ENCODE measurements around the gene CCDC24. TPM values are rescaled to one million over a fixed set of nuclear protein-coding genes. Genes with fewer than 3 reads are reported as not detected.

Gene CCDC24
- 10 to 100 TPM in 3 of 4 donors, 1 to 10 TPM in 1; 5.8 to 35.1 (median 24.2) TPM for polyA plus RNA-seq
- long read RNA-seq, donor 1 = 0 reads
- long read RNA-seq, donor 2 = 0 reads
- long read RNA-seq, donor 3 = 0 reads
- long read RNA-seq, donor 4 = 0 reads
- long read RNA-seq, donor 5 = 0 reads
- long read RNA-seq, donor 6 = 0 reads
- long read RNA-seq, donor 7 = 0 reads
- long read RNA-seq, donor 8 = 0 reads
- long read RNA-seq, donor 9 = 0 reads
- long read RNA-seq, donor 10 = 0 reads

- DNase-seq (peak; percentile 85 to 89), FAIRE-seq (no peak)
- peaks cover 0 to 46% (median 4%) of the 10 kb centered on the region in 3 donors for H3K4me1 ChIP-seq (ENCODE audit: control insufficient read depth in 3 of 3, insufficient read depth in 2 of 3, low read depth in 1 of 3, low read length in 2 of 3)
- peaks cover 0 to 35% (median 0%) of the 10 kb centered on the region in 3 donors for H3K36me3 ChIP-seq (ENCODE audit: control insufficient read depth in 3 of 3, insufficient read depth in 2 of 3, low read depth in 1 of 3, low read length in 3 of 3)
- WGBS, 3 donors = 0 to 2% (median 1%) methylated on average over 47 to 66 of the region's 66 CpGs
- no peaks in the 10 kb centered on the region for H3K27me3 ChIP-seq (ENCODE audit: control insufficient read depth in 3 of 3, insufficient read depth in 3 of 3, low read length in 3 of 3)
- H3K27ac ChIP-seq (ENCODE audit: low read depth in 1 of 3, low read length in 2 of 3) = peak within 1 kb of the TSS; percentile 86 to 95 (median 87)
- H3K9me3 ChIP-seq (ENCODE audit: control insufficient read depth in 2 of 2, insufficient read depth in 1 of 2, low read depth in 1 of 2, low read length in 1 of 2) = no peaks in the 10 kb centered on the region
- peak within 1 kb of the TSS; percentile 49 to 67 (median 66) for H3K4me3 ChIP-seq (ENCODE audit: low read depth in 1 of 3, low read length in 3 of 3)
Observed at GRCh38 chr1:43991476-43992231, at the start of gene CCDC24. Gene CCDC24, plus strand, starts transcription at chr1:43991599. Its CDS starts 280 bp downstream, at chr1:43991879.

GRCh38 chr1:43942411-43942810 lies 49.0 kb upstream of the CCDC24 start:
- Histone ChIP-seq H3K4me3 (ENCODE audit: low read depth in 1 of 3, low read length in 3 of 3) (no peak overlapping the region), H3K27me3 (ENCODE audit: control insufficient read depth in 3 of 3, insufficient read depth in 3 of 3, low read length in 3 of 3) (no peaks in the 10 kb centered on the region), H3K27ac (ENCODE audit: low read depth in 1 of 3, low read length in 2 of 3) (no peak overlapping the region), H3K9me3 (ENCODE audit: control insufficient read depth in 2 of 2, insufficient read depth in 1 of 2, low read depth in 1 of 2, low read length in 1 of 2) (no peaks in the 10 kb centered on the region), H3K36me3 (ENCODE audit: control insufficient read depth in 3 of 3, insufficient read depth in 2 of 3, low read depth in 1 of 3, low read length in 3 of 3) (peaks cover 0 to 2% (median 2%) of the 10 kb centered on the region in 3 donors), H3K4me1 (ENCODE audit: control insufficient read depth in 3 of 3, insufficient read depth in 2 of 3, low read depth in 1 of 3, low read length in 2 of 3) (peaks cover 0 to 5% (median 2%) of the 10 kb centered on the region in 3 donors)
- WGBS, 3 donors = 89 to 97% (median 97%) methylated on average over 3 of the region's 3 CpGs
- no peak for DNase-seq
- FAIRE-seq = no peak

DNA sequence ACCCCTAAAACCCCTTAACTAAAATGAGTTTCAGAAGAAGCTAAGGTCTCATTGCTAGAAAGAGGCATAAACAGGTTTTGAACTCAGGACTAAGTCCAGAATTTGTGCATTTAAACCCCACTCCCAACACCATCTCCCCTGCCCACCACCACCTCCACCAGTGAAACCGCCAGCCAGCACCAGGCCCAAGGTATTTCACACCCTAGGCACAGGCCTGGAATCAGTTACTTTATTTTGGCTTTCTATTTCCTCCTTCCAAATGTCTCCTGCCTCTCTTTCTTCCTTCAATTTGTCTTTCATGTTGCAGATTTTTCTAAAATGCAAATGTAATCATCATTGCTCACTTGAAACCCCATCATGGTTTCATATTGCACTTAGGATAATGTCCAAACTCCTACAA lies 46.5 kb upstream of the CCDC24 start:
- DNase-seq = no peak
- no peak for FAIRE-seq
- 87 to 100% (median 96%) methylated on average over 1 of the region's 1 CpG for WGBS, 3 donors
- Histone ChIP-seq H3K27me3 (ENCODE audit: control insufficient read depth in 3 of 3, insufficient read depth in 3 of 3, low read length in 3 of 3) (no peaks in the 10 kb centered on the region), H3K4me1 (ENCODE audit: control insufficient read depth in 3 of 3, insufficient read depth in 2 of 3, low read depth in 1 of 3, low read length in 2 of 3) (peaks cover 0 to 19% (median 4%) of the 10 kb centered on the region in 3 donors), H3K4me3 (ENCODE audit: low read depth in 1 of 3, low read length in 3 of 3) (no peak overlapping the region), H3K36me3 (ENCODE audit: control insufficient read depth in 3 of 3, insufficient read depth in 2 of 3, low read depth in 1 of 3, low read length in 3 of 3) (peaks cover 0 to 11% (median 2%) of the 10 kb centered on the region in 3 donors), H3K9me3 (ENCODE audit: control insufficient read depth in 2 of 2, insufficient read depth in 1 of 2, low read depth in 1 of 2, low read length in 1 of 2) (no peaks in the 10 kb centered on the region), H3K27ac (ENCODE audit: low read depth in 1 of 3, low read length in 2 of 3) (no peak overlapping the region)

DNA sequence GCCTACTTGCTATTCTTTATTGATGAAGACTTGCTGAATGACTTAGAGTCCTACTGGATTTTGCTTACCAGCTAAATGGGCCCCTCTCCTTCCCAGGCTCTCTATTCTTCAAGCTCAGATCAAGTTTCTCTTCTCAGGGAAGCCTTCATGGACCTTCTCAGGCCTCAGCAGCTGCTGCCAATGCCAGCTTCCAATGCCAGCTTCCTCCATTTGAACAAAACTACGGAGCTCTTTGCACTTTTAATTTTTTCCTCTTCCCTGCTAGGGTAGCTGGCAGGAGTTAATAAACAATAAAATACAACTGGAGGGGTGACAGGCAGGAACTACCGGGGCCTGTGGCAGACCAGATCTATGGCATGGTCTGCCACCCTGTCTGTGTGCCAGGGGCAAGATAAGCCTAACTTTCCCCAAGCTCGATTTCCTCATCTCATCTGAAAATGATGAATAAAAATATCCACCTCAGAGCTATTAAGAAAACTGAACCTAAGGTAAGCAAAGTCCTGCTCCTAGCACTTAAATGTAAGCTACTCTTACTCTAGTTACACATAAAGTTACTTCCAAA lies 45.6 kb upstream of the CCDC24 start:
- Histone ChIP-seq H3K27ac (ENCODE audit: low read depth in 1 of 3, low read length in 2 of 3) (peak overlapping the region in 2 of 3 donors; percentile 29 to 99), H3K4me1 (ENCODE audit: control insufficient read depth in 3 of 3, insufficient read depth in 2 of 3, low read depth in 1 of 3, low read length in 2 of 3) (peaks cover 0 to 19% (median 4%) of the 10 kb centered on the region in 3 donors), H3K36me3 (ENCODE audit: control insufficient read depth in 3 of 3, insufficient read depth in 2 of 3, low read depth in 1 of 3, low read length in 3 of 3) (peaks cover 0 to 13% (median 2%) of the 10 kb centered on the region in 3 donors), H3K9me3 (ENCODE audit: control insufficient read depth in 2 of 2, insufficient read depth in 1 of 2, low read depth in 1 of 2, low read length in 1 of 2) (no peaks in the 10 kb centered on the region), H3K4me3 (ENCODE audit: low read depth in 1 of 3, low read length in 3 of 3) (peak overlapping the region in 2 of 3 donors; percentile 81), H3K27me3 (ENCODE audit: control insufficient read depth in 3 of 3, insufficient read depth in 3 of 3, low read length in 3 of 3) (no peaks in the 10 kb centered on the region)
- FAIRE-seq = no peak
- WGBS, 3 donors = 0 to 7% (median 3%) methylated on average over 3 of the region's 3 CpGs
- DNase-seq = no peak

DNA sequence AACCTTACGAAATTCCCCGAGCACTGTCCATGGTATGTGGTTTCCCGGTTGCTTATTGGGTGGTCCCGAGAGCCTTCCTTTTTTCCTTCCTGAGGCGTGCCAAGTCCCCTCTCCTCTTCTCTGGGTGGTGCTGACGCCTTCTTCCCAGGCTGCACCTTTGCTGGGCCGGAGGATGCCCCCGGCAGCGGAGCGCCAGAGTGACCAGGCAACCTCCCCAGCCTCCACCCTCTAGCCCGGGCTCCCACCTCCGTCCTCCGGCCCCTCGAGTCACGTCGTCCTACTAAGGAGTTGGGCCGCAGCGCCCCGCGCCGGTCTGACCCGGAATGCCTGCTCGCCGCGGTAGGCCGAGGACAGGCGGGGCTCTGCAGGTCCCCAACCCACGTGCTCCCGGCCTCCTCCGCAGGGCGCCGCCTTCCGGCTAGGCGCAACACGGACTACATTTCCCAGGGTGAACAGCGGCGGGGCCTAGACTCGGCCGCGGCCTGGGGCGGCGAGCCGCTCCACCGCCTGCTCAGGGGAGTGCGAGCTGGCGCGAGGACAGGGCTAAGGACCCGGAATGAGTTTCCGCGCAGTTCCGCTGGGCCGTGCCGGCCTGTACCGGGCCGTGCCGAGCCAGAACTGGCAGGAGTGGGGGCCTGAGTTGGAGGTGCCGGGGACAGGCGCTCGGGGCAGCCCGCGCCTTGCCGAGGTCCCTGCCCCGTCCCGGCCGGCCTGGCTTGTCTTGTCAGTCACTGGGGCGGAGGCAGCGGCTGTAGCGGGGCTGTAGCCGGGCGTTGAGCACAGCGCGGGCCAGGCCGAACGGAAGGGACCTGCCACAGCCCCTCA lies 45.0 kb upstream of the CCDC24 start, which contains the start of gene IPO13:
TSS of gene IPO13 (plus strand) at position 715 of the 825 bp plus-strand sequence. CDS start 651 bp downstream, outside the sequence.
- Histone ChIP-seq H3K27me3 (ENCODE audit: control insufficient read depth in 3 of 3, insufficient read depth in 3 of 3, low read length in 3 of 3) (no peaks in the 10 kb centered on the region), H3K9me3 (ENCODE audit: control insufficient read depth in 2 of 2, insufficient read depth in 1 of 2, low read depth in 1 of 2, low read length in 1 of 2) (no peaks in the 10 kb centered on the region), H3K27ac (ENCODE audit: low read depth in 1 of 3, low read length in 2 of 3) (peak within 1 kb of the TSS; percentile 73 to 99 (median 86)), H3K36me3 (ENCODE audit: control insufficient read depth in 3 of 3, insufficient read depth in 2 of 3, low read depth in 1 of 3, low read length in 3 of 3) (peaks cover 0 to 17% (median 2%) of the 10 kb centered on the region in 3 donors), H3K4me3 (ENCODE audit: low read depth in 1 of 3, low read length in 3 of 3) (peak within 1 kb of the TSS; percentile 55 to 81 (median 81)), H3K4me1 (ENCODE audit: control insufficient read depth in 3 of 3, insufficient read depth in 2 of 3, low read depth in 1 of 3, low read length in 2 of 3) (peaks cover 0 to 19% (median 4%) of the 10 kb centered on the region in 3 donors)
- peak; percentile 95 to 99 for DNase-seq
- 0 to 1% (median 1%) methylated on average over 50 to 74 of the region's 74 CpGs for WGBS, 3 donors
- FAIRE-seq = no peak

- FAIRE-seq = no peak
Observed at GRCh38 chr1:43947061-43947873, 44.1 kb upstream of the CCDC24 start.

GRCh38 chr1:43947874-43948437 lies 43.4 kb upstream of the CCDC24 start:
- peaks cover 0 to 19% (median 4%) of the 10 kb centered on the region in 3 donors for H3K4me1 ChIP-seq (ENCODE audit: control insufficient read depth in 3 of 3, insufficient read depth in 2 of 3, low read depth in 1 of 3, low read length in 2 of 3)
- FAIRE-seq = no peak
- no peak overlapping the region for H3K27ac ChIP-seq (ENCODE audit: low read depth in 1 of 3, low read length in 2 of 3)
- H3K27me3 ChIP-seq (ENCODE audit: control insufficient read depth in 3 of 3, insufficient read depth in 3 of 3, low read length in 3 of 3) = no peaks in the 10 kb centered on the region
- 12 to 30% (median 21%) methylated on average over 3 of the region's 3 CpGs for WGBS, 3 donors
- no peaks in the 10 kb centered on the region for H3K9me3 ChIP-seq (ENCODE audit: control insufficient read depth in 2 of 2, insufficient read depth in 1 of 2, low read depth in 1 of 2, low read length in 1 of 2)
- peak overlapping the region in 2 of 3 donors; percentile 81 for H3K4me3 ChIP-seq (ENCODE audit: low read depth in 1 of 3, low read length in 3 of 3)
- peak; percentile 22 to 24 for DNase-seq
- peaks cover 0 to 20% (median 2%) of the 10 kb centered on the region in 3 donors for H3K36me3 ChIP-seq (ENCODE audit: control insufficient read depth in 3 of 3, insufficient read depth in 2 of 3, low read depth in 1 of 3, low read length in 3 of 3)

More at GRCh38 chr1:43947061-43947873, 44.1 kb upstream of the CCDC24 start:
- H3K36me3 ChIP-seq (ENCODE audit: control insufficient read depth in 3 of 3, insufficient read depth in 2 of 3, low read depth in 1 of 3, low read length in 3 of 3) = peaks cover 0 to 17% (median 2%) of the 10 kb centered on the region in 3 donors
- no peak for DNase-seq
- H3K9me3 ChIP-seq (ENCODE audit: control insufficient read depth in 2 of 2, insufficient read depth in 1 of 2, low read depth in 1 of 2, low read length in 1 of 2) = no peaks in the 10 kb centered on the region
- 2 to 6% (median 5%) methylated on average over 25 to 27 of the region's 27 CpGs for WGBS, 3 donors
- peaks cover 0 to 19% (median 4%) of the 10 kb centered on the region in 3 donors for H3K4me1 ChIP-seq (ENCODE audit: control insufficient read depth in 3 of 3, insufficient read depth in 2 of 3, low read depth in 1 of 3, low read length in 2 of 3)
- H3K4me3 ChIP-seq (ENCODE audit: low read depth in 1 of 3, low read length in 3 of 3) = peak overlapping the region; percentile 55 to 81 (median 81)
- H3K27ac ChIP-seq (ENCODE audit: low read depth in 1 of 3, low read length in 2 of 3) = peak overlapping the region; percentile 73 to 99 (median 86)
- no peaks in the 10 kb centered on the region for H3K27me3 ChIP-seq (ENCODE audit: control insufficient read depth in 3 of 3, insufficient read depth in 3 of 3, low read length in 3 of 3)

Measured in small intestine (tissue), 16 donors.